Right renal pelvis (tissue), 4 donors: ENCODE measurements around the gene NUP42. TPM values are rescaled to one million over a fixed set of nuclear protein-coding genes. Genes with fewer than 3 reads are reported as not detected.
"Not testable (repeated sequence)": the region's sequence is repeated elsewhere in the genome, so short reads cannot be mapped to it uniquely, and the experiment has no call there.

ENCODE experiments used
- DNase-seq, 4 donors: peaks; one replicate each; pipeline ENCODE4 v3.0.0-alpha.2; 2013; ENCODE audit warnings: low read depth in 4 of 4, low spot score in 3 of 4, missing footprints in 1 of 4
- polyA plus RNA-seq, 4 donors: library from polyadenylated mRNA; unstranded; fragments of 120-200 nt; gene quantifications; one replicate each; pipeline ENCODE4 v1.2.1, GENCODE V29; 2013; ENCODE audit not compliant: insufficient read length in 4 of 4

Gene NUP42, protein sequence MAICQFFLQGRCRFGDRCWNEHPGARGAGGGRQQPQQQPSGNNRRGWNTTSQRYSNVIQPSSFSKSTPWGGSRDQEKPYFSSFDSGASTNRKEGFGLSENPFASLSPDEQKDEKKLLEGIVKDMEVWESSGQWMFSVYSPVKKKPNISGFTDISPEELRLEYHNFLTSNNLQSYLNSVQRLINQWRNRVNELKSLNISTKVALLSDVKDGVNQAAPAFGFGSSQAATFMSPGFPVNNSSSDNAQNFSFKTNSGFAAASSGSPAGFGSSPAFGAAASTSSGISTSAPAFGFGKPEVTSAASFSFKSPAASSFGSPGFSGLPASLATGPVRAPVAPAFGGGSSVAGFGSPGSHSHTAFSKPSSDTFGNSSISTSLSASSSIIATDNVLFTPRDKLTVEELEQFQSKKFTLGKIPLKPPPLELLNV
- polyA plus RNA-seq, result 10 to 100 TPM; 53.2 to 66.9 (median 60.5) TPM

DNA sequence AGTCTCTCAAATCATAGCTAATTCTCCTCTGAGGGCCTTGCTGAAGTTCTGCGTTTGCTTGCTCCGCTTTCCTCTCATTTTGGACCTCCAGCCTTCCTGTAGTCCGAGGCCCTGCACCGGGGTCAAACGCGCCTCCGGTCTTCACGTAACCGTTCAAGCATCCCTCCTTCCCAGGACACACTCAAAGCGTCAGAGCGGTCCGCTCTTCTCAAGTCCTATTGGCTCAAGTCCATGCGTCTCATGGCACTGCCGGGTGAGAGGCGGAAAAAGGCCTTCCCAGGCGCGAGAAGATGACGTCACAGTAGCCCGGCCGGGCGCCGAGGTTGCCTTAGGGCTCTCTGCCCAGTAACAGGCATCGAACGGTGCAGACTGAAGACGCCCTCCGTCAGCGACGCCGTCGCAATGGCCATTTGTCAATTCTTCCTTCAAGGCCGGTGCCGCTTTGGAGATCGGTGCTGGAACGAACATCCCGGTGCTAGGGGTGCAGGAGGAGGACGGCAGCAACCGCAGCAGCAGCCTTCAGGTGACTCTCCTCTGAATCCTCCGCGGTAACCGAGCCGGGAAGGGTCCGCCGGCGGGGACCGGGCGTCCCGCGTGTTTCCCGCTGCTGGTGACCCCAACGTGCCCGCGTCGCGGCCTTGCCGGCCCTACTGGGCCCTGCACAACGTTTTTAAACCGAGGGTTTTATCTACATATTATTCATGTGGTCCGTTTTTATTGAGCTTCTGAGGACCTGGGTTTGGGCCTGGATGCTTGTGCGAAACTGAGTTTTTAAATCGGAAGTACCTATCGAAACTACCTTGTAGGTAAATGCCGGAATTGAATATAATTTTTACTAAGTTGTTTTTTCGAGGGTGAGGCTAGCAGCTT, at the start of gene NUP42:
Gene NUP42, plus strand, starts transcription at position 365 of the 870 bp plus-strand sequence. Its CDS starts 38 bp downstream, at position 403.
- DNase-seq, result peak; percentile 95 to 98 (median 97)

DNA sequence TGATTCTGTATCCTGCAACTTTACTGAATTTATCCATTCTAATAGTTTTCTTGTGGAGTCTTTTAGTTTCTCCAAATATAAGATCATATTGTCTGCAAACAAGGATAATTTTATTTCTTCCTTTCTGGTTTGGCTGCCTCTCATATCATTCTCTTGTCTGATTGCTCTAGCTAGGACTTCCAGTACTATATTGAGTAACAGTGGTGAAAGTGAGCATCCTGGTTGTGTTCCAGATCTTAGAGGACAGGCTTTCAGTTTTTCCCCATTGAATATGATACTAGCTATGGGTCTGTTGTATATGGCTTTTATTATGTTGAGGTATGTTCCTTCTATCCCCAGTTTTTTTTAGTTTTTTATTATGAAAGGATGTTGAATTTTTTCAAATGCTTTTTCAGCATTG, 48.1 kb upstream of the NUP42 start:
- no peak for DNase-seq

DNA sequence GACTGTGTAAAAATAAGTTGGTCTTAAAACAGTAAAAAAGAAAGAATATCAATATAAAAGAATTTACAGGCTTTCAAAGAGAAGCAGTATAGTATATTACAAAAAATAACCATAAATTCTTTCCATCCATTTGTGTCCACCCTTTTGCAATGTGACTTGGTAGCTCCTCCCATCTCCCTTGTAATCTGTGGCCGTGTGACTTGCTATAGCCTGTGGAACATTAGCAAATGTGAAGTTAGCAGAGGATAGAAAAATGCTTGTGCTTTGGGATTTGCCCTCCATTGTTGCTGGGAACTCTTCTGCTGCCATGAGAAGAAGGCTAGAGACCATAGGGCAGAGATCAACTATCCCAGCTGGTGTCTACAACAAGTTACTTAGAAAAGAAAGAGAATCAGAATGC, 46.1 kb upstream of the NUP42 start:
- no peak for DNase-seq

DNA sequence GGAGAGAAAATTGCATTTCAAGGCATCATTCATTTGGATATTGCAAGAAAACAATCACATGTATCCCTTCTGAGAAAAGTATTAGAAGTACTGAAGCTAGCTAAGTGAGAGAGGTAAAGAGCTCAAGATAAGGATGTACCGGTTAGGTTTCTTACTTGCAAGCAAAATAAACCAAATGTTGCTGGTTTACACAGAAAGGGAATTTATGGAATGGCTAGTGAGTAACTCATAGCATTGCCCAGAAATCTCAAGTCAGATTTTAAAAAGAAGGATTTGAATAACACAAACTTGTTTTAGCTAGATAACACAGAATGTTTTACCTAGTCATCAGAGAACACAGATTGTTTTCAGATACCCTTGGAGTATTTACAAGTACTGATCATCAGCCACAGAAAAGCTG, 45.6 kb upstream of the NUP42 start:
- no peak for DNase-seq

DNA sequence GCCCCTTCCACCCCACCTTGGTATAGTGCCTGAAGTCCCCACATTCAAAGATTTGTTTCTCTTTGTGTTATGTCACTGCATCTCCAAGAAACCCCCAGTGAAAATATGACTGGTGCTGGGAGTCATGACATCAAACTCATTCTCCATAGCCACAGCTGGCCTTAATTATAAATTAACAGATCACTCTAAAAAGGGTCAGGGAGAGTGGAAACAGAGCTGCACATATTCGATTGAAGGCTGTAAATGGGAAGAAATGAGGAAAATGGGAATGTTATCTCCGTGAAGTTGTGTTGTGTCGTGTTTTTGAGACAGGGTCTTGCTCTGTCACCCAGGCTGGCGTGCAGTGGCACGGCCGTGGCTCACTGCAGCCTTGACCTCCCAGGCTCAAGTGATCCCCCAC, 24.2 kb upstream of the NUP42 start:
- DNase-seq, result no peak

DNA sequence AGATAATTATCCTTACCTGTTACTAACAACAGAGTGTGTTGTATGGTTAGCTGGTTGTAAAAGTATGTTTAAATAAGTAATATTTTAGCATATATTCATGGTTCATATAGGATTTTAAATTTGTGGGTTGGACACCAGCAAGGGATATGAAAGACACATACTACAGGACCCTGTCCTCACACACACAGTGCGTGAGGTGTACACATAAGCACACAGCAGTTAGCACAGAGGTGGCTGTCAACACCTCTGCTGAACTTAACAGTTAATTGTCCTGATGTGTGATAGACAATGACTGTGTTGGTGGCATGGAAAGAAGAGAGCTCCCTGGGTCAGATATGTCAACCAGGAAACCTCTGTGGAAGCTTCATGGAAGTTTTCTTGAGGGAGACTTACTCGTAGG, 23.3 kb upstream of the NUP42 start:
- no peak for DNase-seq

DNA sequence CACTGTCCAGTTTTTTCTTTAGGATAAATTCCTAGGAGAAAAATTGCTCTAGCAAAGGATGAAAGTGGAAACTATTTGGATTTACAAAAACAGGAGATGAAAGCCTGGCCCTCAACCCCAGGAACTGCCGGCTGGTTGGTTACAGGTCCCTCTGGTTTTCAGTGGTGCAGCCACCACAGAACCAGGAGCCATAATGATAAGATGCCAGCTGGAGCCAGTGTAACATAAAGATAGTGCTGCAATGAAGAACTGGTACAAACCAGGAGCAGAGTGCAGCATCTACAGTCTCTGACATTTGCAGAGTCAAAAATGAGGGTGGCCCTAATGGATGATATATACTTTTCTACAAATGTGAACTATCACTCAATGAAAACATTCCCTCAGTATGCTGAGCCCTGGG, 20.4 kb upstream of the NUP42 start:
- no peak for DNase-seq

DNA sequence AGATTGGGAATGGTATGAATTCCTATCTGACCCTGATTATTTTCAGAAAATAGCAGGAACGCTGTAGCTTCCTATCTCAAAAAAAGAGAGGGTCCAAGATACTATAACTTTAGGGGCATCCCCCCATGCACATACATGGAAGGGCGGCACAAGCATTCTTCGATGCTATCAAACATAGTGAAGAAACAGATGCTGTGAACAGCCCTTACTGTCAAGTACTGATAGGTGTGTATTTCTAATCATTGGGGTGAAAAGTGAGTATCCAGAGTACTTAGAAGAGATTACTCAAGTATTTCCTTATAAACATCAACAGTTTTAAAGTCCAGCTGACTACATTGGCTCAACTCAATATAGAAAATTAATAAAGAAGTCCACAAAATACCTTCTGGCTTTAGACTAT, 17.0 kb upstream of the NUP42 start:
- no peak for DNase-seq

DNA sequence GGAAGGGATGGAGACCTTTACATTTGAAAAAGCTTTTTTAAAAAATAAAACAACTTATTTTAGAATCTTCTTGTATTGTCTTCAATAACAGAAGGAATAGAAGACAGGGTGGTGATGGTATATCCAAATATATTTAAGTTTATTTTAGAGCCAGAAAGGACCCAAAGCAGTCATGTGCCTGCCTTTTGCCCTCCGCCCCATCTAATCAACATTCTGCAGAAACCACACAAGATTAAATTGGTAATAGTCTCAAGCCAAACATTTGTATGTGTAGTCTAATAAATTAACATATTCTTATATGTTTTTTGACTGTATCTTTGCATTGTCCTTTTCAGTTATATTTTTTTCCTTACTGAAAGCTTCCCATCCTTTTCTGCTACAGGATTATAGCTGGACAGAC, 16.5 kb upstream of the NUP42 start:
- DNase-seq, result no peak

DNA sequence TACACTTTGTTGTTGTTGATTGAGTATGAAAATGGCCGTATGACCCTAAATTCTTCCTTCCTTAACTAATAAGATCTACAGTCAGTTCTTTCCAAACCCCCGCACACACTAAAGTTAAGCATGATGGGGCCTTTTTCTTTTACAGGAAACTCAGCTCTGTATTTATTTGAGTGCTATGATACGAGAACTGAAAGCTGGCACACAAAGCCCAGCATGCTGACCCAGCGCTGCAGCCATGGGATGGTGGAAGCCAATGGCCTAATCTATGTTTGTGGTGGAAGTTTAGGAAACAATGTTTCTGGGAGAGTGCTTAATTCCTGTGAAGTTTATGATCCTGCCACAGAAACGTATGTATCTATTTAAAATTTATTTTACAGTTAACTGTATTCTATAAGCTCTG, 14.2 kb upstream of the NUP42 start:
- no peak for DNase-seq

DNA sequence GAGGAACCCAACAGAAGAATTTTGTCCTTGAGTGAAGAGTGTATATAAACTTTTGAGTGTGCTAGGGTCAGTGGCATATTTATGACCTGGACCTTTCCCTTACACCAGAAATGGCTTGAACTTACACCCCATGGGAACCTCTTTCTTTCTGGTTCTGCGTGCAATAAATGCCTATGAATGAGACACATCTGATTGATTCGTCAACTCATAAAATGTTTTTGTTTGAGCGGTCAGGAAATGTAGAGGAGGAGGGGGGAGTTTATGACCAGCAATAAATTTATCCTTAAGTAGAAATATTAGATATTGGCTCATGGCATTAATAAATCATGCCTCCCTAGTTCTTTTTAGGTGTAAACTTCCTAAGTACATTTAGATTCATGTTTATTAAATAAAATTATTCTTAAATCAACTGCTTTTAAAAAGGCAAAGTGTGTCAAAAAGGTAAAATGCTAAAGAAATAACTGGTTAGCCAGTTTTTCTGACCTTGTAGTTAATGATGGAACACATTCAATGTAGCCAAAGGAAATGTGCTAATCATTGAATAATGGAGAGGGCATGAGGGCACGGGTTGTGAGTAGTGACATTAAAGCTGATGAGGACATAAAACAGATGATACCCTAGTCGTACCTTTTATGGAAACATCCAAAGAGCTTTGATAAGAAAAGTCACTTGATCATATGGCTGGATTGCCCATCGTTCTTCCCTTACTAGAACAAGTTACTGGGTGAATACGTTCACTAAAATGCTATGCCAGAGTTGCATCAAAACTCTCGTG, 13.6 kb upstream of the NUP42 start:
- no peak for DNase-seq

DNA sequence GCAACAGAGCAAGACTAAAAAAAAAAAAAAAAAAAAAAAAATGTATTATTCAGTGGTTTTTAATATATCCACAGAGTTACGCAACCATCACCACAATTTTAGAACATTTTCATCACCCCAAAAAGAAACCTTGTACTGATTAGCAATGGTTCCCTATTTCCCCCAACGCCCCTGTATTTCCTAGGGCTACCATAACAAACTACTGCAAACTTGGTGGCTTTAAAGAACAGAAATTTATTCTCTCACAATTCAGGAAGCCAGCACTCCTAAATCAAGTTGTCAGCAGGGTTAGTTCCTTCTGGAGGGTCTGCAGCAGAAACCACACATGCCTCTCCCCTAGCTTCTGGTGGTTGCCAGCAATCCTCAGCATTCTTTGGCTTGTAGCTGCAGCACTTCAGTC, 5.9 kb upstream of the NUP42 start:
- DNase-seq, result no peak

DNA sequence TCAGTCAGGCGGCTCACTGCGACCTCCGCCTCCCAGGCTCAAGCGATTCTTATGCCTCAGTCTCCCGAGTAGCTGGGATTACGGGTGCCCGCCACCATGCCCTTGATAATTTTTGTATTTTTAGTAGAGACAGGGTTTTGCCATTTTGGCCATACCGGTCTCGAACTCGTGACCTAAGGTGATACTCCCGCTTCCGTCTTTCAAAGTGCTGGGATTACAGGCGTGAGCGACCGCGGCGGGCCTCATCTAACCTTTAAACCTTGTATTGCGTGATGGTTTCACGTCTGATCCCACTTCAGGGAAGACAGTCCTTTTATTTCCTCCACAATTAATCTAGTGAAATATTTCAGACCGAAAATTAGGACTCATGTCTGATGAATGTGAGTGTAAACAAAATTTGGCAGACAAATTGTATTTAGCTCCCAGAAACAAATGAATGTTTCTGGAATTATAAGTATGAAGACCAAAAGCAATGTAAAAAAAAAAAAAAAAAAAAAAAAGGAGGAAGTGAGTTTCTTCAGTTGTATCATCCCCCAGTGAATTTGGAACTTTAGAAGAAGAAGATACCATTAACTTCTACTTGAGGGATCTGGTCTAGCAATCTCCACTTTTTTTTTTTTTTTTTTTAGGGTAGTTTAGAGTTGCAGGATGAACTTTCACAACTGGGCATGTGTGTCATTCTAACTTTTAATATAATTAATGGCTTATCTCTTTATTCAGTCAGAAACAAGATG, 1.6 kb downstream of the NUP42 start:
- no peak for DNase-seq

DNA sequence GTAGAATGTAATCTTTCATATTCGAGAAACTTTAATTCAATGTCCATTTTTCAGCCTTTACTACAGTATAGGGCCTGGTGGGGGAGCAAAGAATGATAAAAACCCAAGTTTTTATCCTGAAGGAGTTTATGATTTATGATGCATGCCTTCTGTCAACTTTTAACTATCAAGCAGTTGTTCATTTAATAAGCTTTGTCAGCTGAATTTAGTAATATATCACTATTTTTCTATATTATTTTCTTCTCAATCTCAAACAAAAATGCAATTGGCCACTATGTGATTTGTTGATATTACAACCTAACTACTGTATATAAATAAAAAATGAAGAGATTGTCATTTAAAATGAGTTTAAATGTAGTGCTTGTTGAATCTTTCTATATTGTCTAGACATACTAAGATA, 2.4 kb downstream of the NUP42 start:
- no peak for DNase-seq

DNA sequence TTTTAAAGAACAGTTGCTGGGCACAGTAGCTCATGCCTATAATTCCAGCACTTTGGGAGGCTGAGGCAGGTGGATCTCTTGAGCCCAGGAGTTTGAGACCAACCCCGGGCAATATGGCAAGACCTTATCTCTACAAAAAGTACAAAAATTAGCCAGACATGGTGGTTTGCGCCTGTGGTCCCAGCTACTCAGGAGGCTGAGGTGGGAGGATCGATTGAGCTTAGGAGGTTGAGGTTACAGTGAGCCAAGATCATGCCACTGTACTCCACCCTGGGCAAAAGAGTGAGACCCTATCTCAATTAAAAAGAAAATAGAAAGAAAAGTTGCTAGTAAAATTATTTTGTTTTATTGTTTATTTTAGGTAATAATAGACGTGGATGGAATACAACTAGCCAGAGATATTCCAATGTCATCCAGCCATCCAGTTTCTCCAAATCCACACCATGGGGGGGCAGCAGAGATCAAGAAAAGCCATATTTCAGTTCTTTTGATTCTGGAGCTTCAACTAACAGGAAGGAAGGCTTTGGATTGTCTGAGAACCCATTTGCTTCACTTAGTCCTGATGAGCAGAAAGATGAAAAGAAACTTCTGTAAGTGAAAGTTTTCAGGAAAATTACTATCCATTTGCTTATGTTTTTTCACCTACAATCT, 3.0 kb downstream of the NUP42 start:
- peak in 3 of 4 donors; percentile 31 to 46 (median 39) for DNase-seq

DNA sequence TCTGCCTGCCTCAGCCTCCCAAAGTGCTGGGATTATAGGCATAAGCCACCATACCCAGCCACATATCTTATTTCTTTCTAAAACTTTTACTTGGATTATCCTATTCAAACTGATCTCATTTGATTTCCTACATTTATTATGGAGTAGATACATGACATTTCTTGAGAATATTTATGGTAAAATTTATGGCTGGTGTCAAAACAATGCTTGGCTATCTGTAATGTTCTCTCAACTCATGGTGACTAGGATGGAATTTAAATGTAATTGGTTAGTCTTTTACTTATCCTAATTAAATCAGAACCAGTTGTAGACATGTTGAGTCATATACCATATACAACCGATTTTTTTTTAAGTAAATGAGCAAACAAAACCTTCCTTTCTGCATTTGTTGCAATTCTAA, 4.1 kb downstream of the NUP42 start:
- DNase-seq, result no peak

DNA sequence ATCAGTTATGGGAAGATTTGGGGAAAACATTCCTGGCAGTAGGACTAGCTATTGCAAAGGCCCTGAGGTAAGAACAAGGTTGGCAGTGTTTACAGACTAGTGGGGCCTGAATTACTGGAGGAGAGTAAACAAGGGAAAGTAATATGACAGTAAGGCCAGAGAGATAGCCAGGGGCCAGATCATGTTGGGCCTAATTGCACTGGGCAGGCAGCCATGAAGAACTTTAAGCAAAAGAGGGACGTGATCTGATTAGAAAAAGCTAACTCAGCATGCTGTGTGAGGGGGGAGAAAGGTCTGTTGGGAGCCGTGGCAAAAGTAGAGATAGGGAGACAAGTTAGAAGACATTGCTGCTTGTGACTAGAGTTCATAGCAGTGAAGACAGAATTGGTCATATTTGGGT, 9.2 kb downstream of the NUP42 start:
- DNase-seq, result no peak

DNA sequence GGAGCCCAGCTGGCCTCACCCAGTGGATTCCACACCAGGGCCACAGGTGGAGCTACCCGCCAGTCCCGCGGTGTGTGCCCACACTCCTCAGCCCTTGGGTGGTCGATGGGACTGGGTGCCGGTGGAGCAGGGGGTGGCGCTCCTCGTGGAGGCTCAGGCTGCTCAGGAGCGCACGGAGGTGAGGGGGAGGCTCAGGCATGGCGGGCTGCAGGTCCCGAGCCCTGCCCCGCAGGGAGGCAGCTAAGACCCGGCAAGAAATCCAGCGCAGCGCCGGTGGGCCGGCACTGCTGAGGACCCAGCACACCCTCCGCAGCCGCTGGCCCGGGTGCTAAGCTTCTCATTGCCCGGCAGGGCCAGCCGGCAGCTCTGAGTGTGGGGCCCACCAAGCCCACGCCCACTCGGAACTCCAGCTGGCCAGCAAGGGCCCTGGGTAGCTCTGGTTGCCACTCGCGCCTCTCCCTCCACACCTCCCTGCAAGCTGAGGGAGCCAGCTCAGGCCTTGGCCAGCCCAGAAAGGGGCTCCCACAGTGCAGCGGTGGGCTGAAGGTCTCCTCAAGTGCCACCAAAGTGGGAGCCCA, 11.9 kb downstream of the NUP42 start:
- DNase-seq, result not testable (repeated sequence)

DNA sequence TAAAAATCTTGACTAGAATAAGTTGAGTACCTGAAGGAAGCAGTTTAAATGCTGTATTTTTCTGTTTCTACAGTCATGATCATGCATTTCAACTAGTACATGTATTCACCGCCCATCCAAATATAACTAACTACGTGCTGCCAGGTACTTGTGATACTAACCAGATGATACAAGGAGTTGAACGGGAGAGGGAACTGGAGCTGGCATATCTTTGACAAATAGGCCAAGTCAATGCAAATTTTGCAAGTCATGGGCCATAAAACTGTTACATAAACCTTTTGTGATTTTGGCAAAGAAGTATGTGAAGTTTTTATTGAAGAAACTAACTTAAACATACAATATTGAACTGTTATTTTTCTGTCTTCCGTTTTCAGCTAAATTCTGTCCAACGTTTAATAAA, 14.5 kb downstream of the NUP42 start:
- DNase-seq, result no peak
